Measurements from ENCODE around the gene CFAP210. TPM values are rescaled to one million over a fixed set of nuclear protein-coding genes. Genes with fewer than 3 reads are reported as not detected.

CFAP210 gene
- polyA plus RNA-seq, 2 donors: 0.02 to 0.08 TPM

GRCh38 chr2:169647496-169647895 is 46.7 kb downstream of the CFAP210 start:
- Histone ChIP-seq H3K27me3 (ENCODE audit: control insufficient read depth in 1 of 2, insufficient read depth in 2 of 2, low read length in 2 of 2) (no peaks in the 10 kb centered on the region), H3K4me3 (ENCODE audit: low read depth in 1 of 2, low read length in 2 of 2) (no peak overlapping the region), H3K4me1 (ENCODE audit: control insufficient read depth in 2 of 2, insufficient read depth in 2 of 2, low read length in 1 of 2) (no peaks in the 10 kb centered on the region), H3K27ac (ENCODE audit: low read depth in 2 of 2, low read length in 1 of 2) (no peak overlapping the region), H3K36me3 (ENCODE audit: control insufficient read depth in 2 of 2, insufficient read depth in 2 of 2, low read length in 1 of 2) (no peaks in the 10 kb centered on the region), H3K9me3 (ENCODE audit: control insufficient read depth in 2 of 2, insufficient read depth in 1 of 2, low read depth in 1 of 2, low read length in 1 of 2) (no peaks in the 10 kb centered on the region)
- WGBS, 2 donors: 85 to 86% methylated on average over 2 of the region's 2 CpGs

- no peak overlapping the region for H3K27ac ChIP-seq (ENCODE audit: low read depth in 2 of 2, low read length in 1 of 2)
- H3K9me3 ChIP-seq (ENCODE audit: control insufficient read depth in 2 of 2, insufficient read depth in 1 of 2, low read depth in 1 of 2, low read length in 1 of 2): no peaks in the 10 kb centered on the region
- no peaks in the 10 kb centered on the region for H3K4me1 ChIP-seq (ENCODE audit: control insufficient read depth in 2 of 2, insufficient read depth in 2 of 2, low read length in 1 of 2)
- WGBS, 2 donors: 58 to 61% methylated on average over 3 of the region's 3 CpGs
- H3K27me3 ChIP-seq (ENCODE audit: control insufficient read depth in 1 of 2, insufficient read depth in 2 of 2, low read length in 2 of 2): no peaks in the 10 kb centered on the region
- no peak overlapping the region for H3K4me3 ChIP-seq (ENCODE audit: low read depth in 1 of 2, low read length in 2 of 2)
- no peaks in the 10 kb centered on the region for H3K36me3 ChIP-seq (ENCODE audit: control insufficient read depth in 2 of 2, insufficient read depth in 2 of 2, low read length in 1 of 2)
Measured at GRCh38 chr2:169644173-169644572, 50.0 kb downstream of the CFAP210 start.

GRCh38 chr2:169641464-169641863 is 52.7 kb downstream of the CFAP210 start:
- Histone ChIP-seq H3K9me3 (ENCODE audit: control insufficient read depth in 2 of 2, insufficient read depth in 1 of 2, low read depth in 1 of 2, low read length in 1 of 2) (no peaks in the 10 kb centered on the region), H3K27me3 (ENCODE audit: control insufficient read depth in 1 of 2, insufficient read depth in 2 of 2, low read length in 2 of 2) (no peaks in the 10 kb centered on the region), H3K27ac (ENCODE audit: low read depth in 2 of 2, low read length in 1 of 2) (no peak overlapping the region), H3K4me1 (ENCODE audit: control insufficient read depth in 2 of 2, insufficient read depth in 2 of 2, low read length in 1 of 2) (no peaks in the 10 kb centered on the region), H3K36me3 (ENCODE audit: control insufficient read depth in 2 of 2, insufficient read depth in 2 of 2, low read length in 1 of 2) (no peaks in the 10 kb centered on the region), H3K4me3 (ENCODE audit: low read depth in 1 of 2, low read length in 2 of 2) (no peak overlapping the region)
- WGBS, 2 donors: 73 to 82% methylated on average over 2 of the region's 2 CpGs

- WGBS, 2 donors: 85 to 98% methylated on average over 2 of the region's 2 CpGs
Measured at GRCh38 chr2:169640104-169640503, 54.1 kb downstream of the CFAP210 start.

GRCh38 chr2:169637620-169638019 is 56.6 kb downstream of the CFAP210 start:
- H3K9me3 ChIP-seq (ENCODE audit: control insufficient read depth in 2 of 2, insufficient read depth in 1 of 2, low read depth in 1 of 2, low read length in 1 of 2): no peaks in the 10 kb centered on the region
- H3K27ac ChIP-seq (ENCODE audit: low read depth in 2 of 2, low read length in 1 of 2): no peak overlapping the region
- H3K36me3 ChIP-seq (ENCODE audit: control insufficient read depth in 2 of 2, insufficient read depth in 2 of 2, low read length in 1 of 2): peaks cover 3 to 6% of the 10 kb centered on the region in 2 donors
- 96% methylated on average over 3 of the region's 3 CpGs for WGBS, 2 donors
- no peak overlapping the region for H3K4me3 ChIP-seq (ENCODE audit: low read depth in 1 of 2, low read length in 2 of 2)
- no peaks in the 10 kb centered on the region for H3K27me3 ChIP-seq (ENCODE audit: control insufficient read depth in 1 of 2, insufficient read depth in 2 of 2, low read length in 2 of 2)
- no peaks in the 10 kb centered on the region for H3K4me1 ChIP-seq (ENCODE audit: control insufficient read depth in 2 of 2, insufficient read depth in 2 of 2, low read length in 1 of 2)

More at GRCh38 chr2:169640104-169640503, 54.1 kb downstream of the CFAP210 start:
- Histone ChIP-seq H3K4me1 (ENCODE audit: control insufficient read depth in 2 of 2, insufficient read depth in 2 of 2, low read length in 1 of 2) (no peaks in the 10 kb centered on the region), H3K27me3 (ENCODE audit: control insufficient read depth in 1 of 2, insufficient read depth in 2 of 2, low read length in 2 of 2) (no peaks in the 10 kb centered on the region), H3K4me3 (ENCODE audit: low read depth in 1 of 2, low read length in 2 of 2) (no peak overlapping the region), H3K9me3 (ENCODE audit: control insufficient read depth in 2 of 2, insufficient read depth in 1 of 2, low read depth in 1 of 2, low read length in 1 of 2) (no peaks in the 10 kb centered on the region), H3K27ac (ENCODE audit: low read depth in 2 of 2, low read length in 1 of 2) (no peak overlapping the region), H3K36me3 (ENCODE audit: control insufficient read depth in 2 of 2, insufficient read depth in 2 of 2, low read length in 1 of 2) (no peaks in the 10 kb centered on the region)

GRCh38 chr2:169636440-169637097 is 57.6 kb downstream of the CFAP210 start:
- Histone ChIP-seq H3K36me3 (ENCODE audit: control insufficient read depth in 2 of 2, insufficient read depth in 2 of 2, low read length in 1 of 2) (peaks cover 3 to 6% of the 10 kb centered on the region in 2 donors), H3K4me3 (ENCODE audit: low read depth in 1 of 2, low read length in 2 of 2) (no peak overlapping the region), H3K27ac (ENCODE audit: low read depth in 2 of 2, low read length in 1 of 2) (no peak overlapping the region), H3K4me1 (ENCODE audit: control insufficient read depth in 2 of 2, insufficient read depth in 2 of 2, low read length in 1 of 2) (no peaks in the 10 kb centered on the region), H3K9me3 (ENCODE audit: control insufficient read depth in 2 of 2, insufficient read depth in 1 of 2, low read depth in 1 of 2, low read length in 1 of 2) (no peaks in the 10 kb centered on the region), H3K27me3 (ENCODE audit: control insufficient read depth in 1 of 2, insufficient read depth in 2 of 2, low read length in 2 of 2) (no peaks in the 10 kb centered on the region)
- WGBS, 2 donors: 97 to 99% methylated on average over 8 of the region's 8 CpGs

GRCh38 chr2:169625781-169626180 is 68.4 kb downstream of the CFAP210 start:
- WGBS, 2 donors: 80 to 90% methylated on average over 3 of the region's 3 CpGs
- Histone ChIP-seq H3K27me3 (ENCODE audit: control insufficient read depth in 1 of 2, insufficient read depth in 2 of 2, low read length in 2 of 2) (no peaks in the 10 kb centered on the region), H3K36me3 (ENCODE audit: control insufficient read depth in 2 of 2, insufficient read depth in 2 of 2, low read length in 1 of 2) (peaks cover 0 to 2% of the 10 kb centered on the region in 2 donors), H3K4me1 (ENCODE audit: control insufficient read depth in 2 of 2, insufficient read depth in 2 of 2, low read length in 1 of 2) (no peaks in the 10 kb centered on the region), H3K9me3 (ENCODE audit: control insufficient read depth in 2 of 2, insufficient read depth in 1 of 2, low read depth in 1 of 2, low read length in 1 of 2) (no peaks in the 10 kb centered on the region), H3K27ac (ENCODE audit: low read depth in 2 of 2, low read length in 1 of 2) (no peak overlapping the region), H3K4me3 (ENCODE audit: low read depth in 1 of 2, low read length in 2 of 2) (no peak overlapping the region)

- Histone ChIP-seq H3K4me1 (ENCODE audit: control insufficient read depth in 2 of 2, insufficient read depth in 2 of 2, low read length in 1 of 2) (no peaks in the 10 kb centered on the region), H3K27me3 (ENCODE audit: control insufficient read depth in 1 of 2, insufficient read depth in 2 of 2, low read length in 2 of 2) (no peaks in the 10 kb centered on the region), H3K27ac (ENCODE audit: low read depth in 2 of 2, low read length in 1 of 2) (no peak overlapping the region), H3K4me3 (ENCODE audit: low read depth in 1 of 2, low read length in 2 of 2) (no peak overlapping the region), H3K9me3 (ENCODE audit: control insufficient read depth in 2 of 2, insufficient read depth in 1 of 2, low read depth in 1 of 2, low read length in 1 of 2) (no peaks in the 10 kb centered on the region), H3K36me3 (ENCODE audit: control insufficient read depth in 2 of 2, insufficient read depth in 2 of 2, low read length in 1 of 2) (peaks cover 0 to 2% of the 10 kb centered on the region in 2 donors)
- WGBS, 2 donors: 90 to 94% methylated on average over 4 of the region's 4 CpGs
Measured at GRCh38 chr2:169623235-169623634, 71.0 kb downstream of the CFAP210 start.

GRCh38 chr2:169620509-169620908 is 73.7 kb downstream of the CFAP210 start:
- Histone ChIP-seq H3K27me3 (ENCODE audit: control insufficient read depth in 1 of 2, insufficient read depth in 2 of 2, low read length in 2 of 2) (no peaks in the 10 kb centered on the region), H3K4me1 (ENCODE audit: control insufficient read depth in 2 of 2, insufficient read depth in 2 of 2, low read length in 1 of 2) (no peaks in the 10 kb centered on the region), H3K4me3 (ENCODE audit: low read depth in 1 of 2, low read length in 2 of 2) (no peak overlapping the region), H3K27ac (ENCODE audit: low read depth in 2 of 2, low read length in 1 of 2) (no peak overlapping the region), H3K9me3 (ENCODE audit: control insufficient read depth in 2 of 2, insufficient read depth in 1 of 2, low read depth in 1 of 2, low read length in 1 of 2) (no peaks in the 10 kb centered on the region), H3K36me3 (ENCODE audit: control insufficient read depth in 2 of 2, insufficient read depth in 2 of 2, low read length in 1 of 2) (peaks cover 0 to 3% of the 10 kb centered on the region in 2 donors)
- 80 to 82% methylated on average over 1 of the region's 1 CpG for WGBS, 2 donors

- 56 to 60% methylated on average over 3 of the region's 3 CpGs for WGBS, 2 donors
- no peak overlapping the region for H3K27ac ChIP-seq (ENCODE audit: low read depth in 2 of 2, low read length in 1 of 2)
- no peaks in the 10 kb centered on the region for H3K9me3 ChIP-seq (ENCODE audit: control insufficient read depth in 2 of 2, insufficient read depth in 1 of 2, low read depth in 1 of 2, low read length in 1 of 2)
- H3K36me3 ChIP-seq (ENCODE audit: control insufficient read depth in 2 of 2, insufficient read depth in 2 of 2, low read length in 1 of 2): peaks cover 0 to 3% of the 10 kb centered on the region in 2 donors
- no peaks in the 10 kb centered on the region for H3K4me1 ChIP-seq (ENCODE audit: control insufficient read depth in 2 of 2, insufficient read depth in 2 of 2, low read length in 1 of 2)
- H3K4me3 ChIP-seq (ENCODE audit: low read depth in 1 of 2, low read length in 2 of 2): no peak overlapping the region
- H3K27me3 ChIP-seq (ENCODE audit: control insufficient read depth in 1 of 2, insufficient read depth in 2 of 2, low read length in 2 of 2): no peaks in the 10 kb centered on the region
Measured at GRCh38 chr2:169619946-169620345, 74.3 kb downstream of the CFAP210 start.

Measured in esophagus (tissue), 2 donors.